Natural killer cell (primary cell): ENCODE measurements around the gene SIGLEC6. TPM values are rescaled to one million over a fixed set of nuclear protein-coding genes. Genes with fewer than 3 reads are reported as not detected.

Experiments
- ATAC-seq, 3 donors: fragments of 150-1000 bp in 2 of 3; fragments of 200-7000 bp in 1 of 3; cut with Tn5 transposase; 1 replicate in 1 of 3; 2 replicates in 2 of 3; pipeline ENCODE4 v1.10.0; 2021; ENCODE audit warnings: mild to moderate bottlenecking in 2 of 3, moderate library complexity in 2 of 3
- DNase-seq, 2 donors: peaks; one replicate each; pipeline versions ENCODE4 v3.0.0 to v3.0.0-alpha.2; 2013 to 2021; ENCODE audit warnings: mixed read lengths in 1 of 2
- H3K27ac ChIP-seq: one replicate; pipeline ENCODE4 v1.5.1; 2013; ENCODE audit warnings: mild to moderate bottlenecking, low read length
- H3K27me3 ChIP-seq: one replicate; pipeline ENCODE4 v1.6.1; 2013; ENCODE audit warnings: low read length; ENCODE audit not compliant: control insufficient read depth, insufficient read depth
- H3K36me3 ChIP-seq: one replicate; pipeline ENCODE4 v1.6.1; 2013; ENCODE audit warnings: low read length; ENCODE audit not compliant: control insufficient read depth, insufficient read depth
- H3K4me1 ChIP-seq: one replicate; pipeline ENCODE4 v1.6.1; 2013; ENCODE audit warnings: low read length; ENCODE audit not compliant: control insufficient read depth, insufficient read depth
- H3K4me3 ChIP-seq: one replicate; pipeline ENCODE4 v1.5.1; 2013; ENCODE audit warnings: low read length
- H3K9me3 ChIP-seq: one replicate; pipeline ENCODE4 v1.6.1; 2013; ENCODE audit warnings: low read length; ENCODE audit not compliant: control insufficient read depth, insufficient read depth
- H3K27ac Mint-ChIP-seq, 2 donors: one replicate each; pipeline ENCODE4 v1.8.0; 2022; ENCODE audit warnings: mild to moderate bottlenecking in 2 of 2, mixed read lengths in 2 of 2, moderate library complexity in 1 of 2
- H3K27me3 Mint-ChIP-seq, 2 donors: one replicate each; pipeline ENCODE4 v1.8.0; 2022; ENCODE audit warnings: low read depth in 2 of 2, mixed read lengths in 2 of 2
- H3K36me3 Mint-ChIP-seq: one replicate; pipeline ENCODE4 v1.8.0; 2022; ENCODE audit warnings: mixed read lengths
- H3K4me1 Mint-ChIP-seq, 2 donors: one replicate each; pipeline ENCODE4 v1.8.0; 2022; ENCODE audit warnings: mixed read lengths in 2 of 2
- H3K4me3 Mint-ChIP-seq: one replicate; pipeline ENCODE4 v1.8.0; 2022; ENCODE audit warnings: mild to moderate bottlenecking, moderate library complexity, mixed read lengths
- H3K9me3 Mint-ChIP-seq, 2 donors: one replicate each; pipeline ENCODE4 v1.8.0; 2022; ENCODE audit warnings: mixed read lengths in 2 of 2
- WGBS: methylation state at CpG from one replicate; pipeline ENCODE4 v1.1.7; 2013; ENCODE audit warnings: missing lambda C conversion rate; ENCODE audit not compliant: insufficient coverage; 5-methylcytosine and 5-hydroxymethylcytosine counted together
- intact Hi-C: fragments of 100-400 bp; cut with micrococcal nuclease; formaldehyde crosslinking; loops from one replicate; pipeline ENCODE4 v1.14.2; 2022
- total RNA-seq, 4 donors: library from RNA; stranded (reverse); fragments of 120-200 nt in 1 of 4; gene quantifications; one replicate each; pipeline versions ENCODE4 v1.2.3 to v1.2.4, GENCODE V29; 2013 to 2022
- TF ChIP-seq, protein P1 (sequence below): fragments of 200-600 bp; IDR thresholded peaks from one replicate; pipeline ENCODE4 v1.8.0; 2022; ENCODE audit warnings: antibody characterized with exemption

SIGLEC6 gene
- total RNA-seq, 3 donors from 2014 or later (not counting 1 experiment from before 2014, with no cell fraction given), result 0.25 to 2.4 (median 0.59) TPM

GRCh38 chr19:51491586-51491985 lies 39.9 kb downstream of the SIGLEC6 start:
- Histone ChIP-seq H3K9me3 (no peaks in the 10 kb centered on the region), H3K27ac (no peak overlapping the region), H3K36me3 (no peaks in the 10 kb centered on the region), H3K4me1 (no peaks in the 10 kb centered on the region), H3K27me3 (no peaks in the 10 kb centered on the region), H3K4me3 (no peak overlapping the region)
- 83% methylated on average over 6 of the region's 7 CpGs for WGBS
- intact Hi-C loops, result no loop called here
- H3K27me3 Mint-ChIP-seq, result peaks cover 12 to 14% of the 10 kb centered on the region in 2 donors
- no peak for ATAC-seq
- no peak for DNase-seq
- no peaks in the 10 kb centered on the region for H3K9me3 Mint-ChIP-seq
- no peaks in the 10 kb centered on the region for H3K4me1 Mint-ChIP-seq
- H3K27ac Mint-ChIP-seq, result no peak overlapping the region
- no peaks in the 10 kb centered on the region for H3K36me3 Mint-ChIP-seq
- H3K4me3 Mint-ChIP-seq, result no peak overlapping the region
- TF ChIP-seq, protein P1, sequence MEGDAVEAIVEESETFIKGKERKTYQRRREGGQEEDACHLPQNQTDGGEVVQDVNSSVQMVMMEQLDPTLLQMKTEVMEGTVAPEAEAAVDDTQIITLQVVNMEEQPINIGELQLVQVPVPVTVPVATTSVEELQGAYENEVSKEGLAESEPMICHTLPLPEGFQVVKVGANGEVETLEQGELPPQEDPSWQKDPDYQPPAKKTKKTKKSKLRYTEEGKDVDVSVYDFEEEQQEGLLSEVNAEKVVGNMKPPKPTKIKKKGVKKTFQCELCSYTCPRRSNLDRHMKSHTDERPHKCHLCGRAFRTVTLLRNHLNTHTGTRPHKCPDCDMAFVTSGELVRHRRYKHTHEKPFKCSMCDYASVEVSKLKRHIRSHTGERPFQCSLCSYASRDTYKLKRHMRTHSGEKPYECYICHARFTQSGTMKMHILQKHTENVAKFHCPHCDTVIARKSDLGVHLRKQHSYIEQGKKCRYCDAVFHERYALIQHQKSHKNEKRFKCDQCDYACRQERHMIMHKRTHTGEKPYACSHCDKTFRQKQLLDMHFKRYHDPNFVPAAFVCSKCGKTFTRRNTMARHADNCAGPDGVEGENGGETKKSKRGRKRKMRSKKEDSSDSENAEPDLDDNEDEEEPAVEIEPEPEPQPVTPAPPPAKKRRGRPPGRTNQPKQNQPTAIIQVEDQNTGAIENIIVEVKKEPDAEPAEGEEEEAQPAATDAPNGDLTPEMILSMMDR, result no peak

- Histone ChIP-seq H3K4me1 (no peaks in the 10 kb centered on the region), H3K36me3 (no peaks in the 10 kb centered on the region), H3K27me3 (no peaks in the 10 kb centered on the region), H3K27ac (no peak overlapping the region), H3K4me3 (no peak overlapping the region), H3K9me3 (no peaks in the 10 kb centered on the region)
- no peak for ATAC-seq
- TF ChIP-seq, protein P1, result no peak
- DNase-seq, result no peak
- Mint-ChIP-seq H3K36me3 (no peaks in the 10 kb centered on the region), H3K4me3 (no peak overlapping the region), H3K27me3 (peaks cover 12 to 16% of the 10 kb centered on the region in 2 donors), H3K4me1 (no peaks in the 10 kb centered on the region), H3K9me3 (no peaks in the 10 kb centered on the region), H3K27ac (no peak overlapping the region)
- intact Hi-C loops, result no loop called here
- 67% methylated on average over 14 of the region's 14 CpGs for WGBS
Observed at GRCh38 chr19:51490676-51491075, 40.8 kb downstream of the SIGLEC6 start.

- no peaks in the 10 kb centered on the region for H3K9me3 Mint-ChIP-seq
- H3K36me3 Mint-ChIP-seq, result no peaks in the 10 kb centered on the region
- peaks cover 21 to 22% of the 10 kb centered on the region in 2 donors for H3K27me3 Mint-ChIP-seq
- no peak for ATAC-seq
- intact Hi-C loops, result no loop called here
- TF ChIP-seq, protein P1, result no peak
- H3K36me3 ChIP-seq, result no peaks in the 10 kb centered on the region
- H3K4me3 ChIP-seq, result no peak overlapping the region
- DNase-seq, result no peak
- no peaks in the 10 kb centered on the region for H3K4me1 ChIP-seq
- no peak overlapping the region for H3K27ac Mint-ChIP-seq
- no peaks in the 10 kb centered on the region for H3K27me3 ChIP-seq
- H3K9me3 ChIP-seq, result no peaks in the 10 kb centered on the region
- WGBS, result 64% methylated on average over 2 of the region's 2 CpGs
- H3K4me3 Mint-ChIP-seq, result no peak overlapping the region
- no peak overlapping the region for H3K27ac ChIP-seq
- H3K4me1 Mint-ChIP-seq, result no peaks in the 10 kb centered on the region
Observed at GRCh38 chr19:51489113-51489512, 42.4 kb downstream of the SIGLEC6 start.

DNA sequence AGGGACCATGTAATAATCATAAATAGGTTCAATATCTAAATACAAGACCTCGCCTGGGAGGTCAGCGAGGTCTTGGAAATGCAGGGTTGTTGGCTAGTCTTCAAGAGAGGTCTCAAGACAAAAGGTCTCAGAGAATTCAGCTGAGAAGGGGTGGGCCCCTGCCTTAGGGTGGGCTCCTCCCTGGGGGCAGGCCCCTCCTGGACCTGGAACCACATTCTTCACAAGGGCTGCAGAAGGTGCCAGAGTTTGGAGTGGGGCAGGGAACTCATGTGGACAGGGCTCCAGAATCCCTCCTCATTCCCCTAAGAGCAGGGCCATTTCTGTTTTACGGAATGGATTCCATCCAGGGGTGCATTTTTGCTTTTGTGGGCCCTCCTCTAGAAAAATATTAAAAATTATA lies 43.0 kb downstream of the SIGLEC6 start:
- no peaks in the 10 kb centered on the region for H3K36me3 Mint-ChIP-seq
- H3K9me3 Mint-ChIP-seq, result no peaks in the 10 kb centered on the region
- WGBS, result 91% methylated on average over 3 of the region's 3 CpGs
- intact Hi-C loops, result no loop called here
- Histone ChIP-seq H3K27me3 (no peaks in the 10 kb centered on the region), H3K36me3 (no peaks in the 10 kb centered on the region), H3K27ac (no peak overlapping the region), H3K4me3 (no peak overlapping the region), H3K4me1 (no peaks in the 10 kb centered on the region), H3K9me3 (no peaks in the 10 kb centered on the region)
- no peak for DNase-seq
- H3K27me3 Mint-ChIP-seq, result peaks cover 19 to 20% of the 10 kb centered on the region in 2 donors
- H3K4me1 Mint-ChIP-seq, result no peaks in the 10 kb centered on the region
- no peak for ATAC-seq
- H3K27ac Mint-ChIP-seq, result no peak overlapping the region
- H3K4me3 Mint-ChIP-seq, result no peak overlapping the region
- TF ChIP-seq, protein P1, result no peak
